Spleen (tissue), 7 donors: Measurements from ENCODE around the gene RBMS3.

Source experiments
- POLR2A ChIP-seq, 3 donors: fragments of 450-650 bp; IDR thresholded peaks; one replicate each; pipeline ENCODE4 v1.5.1; 2017; ENCODE audit warnings: antibody characterized with exemption in 3 of 3, mild to moderate bottlenecking in 1 of 3
- POLR2AphosphoS5 ChIP-seq, 3 donors: sonication (generic); formaldehyde crosslinking; IDR thresholded peaks; one replicate each; pipeline ENCODE4 v1.5.1; 2017; ENCODE audit warnings: antibody characterized with exemption in 3 of 3
- TF ChIP-seq, protein P1 (sequence below), 11 experiments: fragments of 200-600 bp in 7 of 11; fragments of 450-650 bp in 4 of 11; sonication (generic) in 4 of 11; IDR thresholded peaks in 8 of 11; conservative IDR thresholded peaks in 3 of 11; 1 replicate in 7 of 11; 2 replicates in 4 of 11; pipeline versions ENCODE4 v1.4.0 to v1.8.0; 2016 to 2021; ENCODE audit warnings: antibody characterized with exemption in 11 of 11, inconsistent platforms in 4 of 11, mild to moderate bottlenecking in 1 of 11
- donor health status: DM: no; HTN: no; CAD: no; lungs with moderate emphysema.
- donor health status: DM: no; HTN: no; CAD: no.
- donor health status: DM: no; HTN: no; CAD: no.

DNA sequence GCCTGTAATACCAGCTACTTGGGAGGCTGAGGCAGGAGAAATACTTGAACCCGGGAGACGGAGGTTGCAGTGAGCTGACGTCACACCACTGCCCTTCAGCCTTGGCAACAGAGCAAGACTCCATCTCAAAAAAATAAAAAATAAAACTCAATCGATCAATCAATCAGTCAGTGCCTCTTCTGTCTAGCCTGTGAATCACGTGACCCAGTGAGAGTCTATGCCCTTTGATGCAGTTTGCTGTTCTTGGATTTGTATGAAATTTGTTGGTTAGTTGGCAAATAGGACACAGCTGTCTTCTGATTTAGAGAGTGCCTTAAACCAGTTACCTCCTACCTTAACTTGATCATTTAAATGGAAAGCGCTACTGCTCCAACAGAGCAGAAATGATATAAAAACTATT lies 3.6 kb upstream of the RBMS3 start:
- TF ChIP-seq, protein P1, sequence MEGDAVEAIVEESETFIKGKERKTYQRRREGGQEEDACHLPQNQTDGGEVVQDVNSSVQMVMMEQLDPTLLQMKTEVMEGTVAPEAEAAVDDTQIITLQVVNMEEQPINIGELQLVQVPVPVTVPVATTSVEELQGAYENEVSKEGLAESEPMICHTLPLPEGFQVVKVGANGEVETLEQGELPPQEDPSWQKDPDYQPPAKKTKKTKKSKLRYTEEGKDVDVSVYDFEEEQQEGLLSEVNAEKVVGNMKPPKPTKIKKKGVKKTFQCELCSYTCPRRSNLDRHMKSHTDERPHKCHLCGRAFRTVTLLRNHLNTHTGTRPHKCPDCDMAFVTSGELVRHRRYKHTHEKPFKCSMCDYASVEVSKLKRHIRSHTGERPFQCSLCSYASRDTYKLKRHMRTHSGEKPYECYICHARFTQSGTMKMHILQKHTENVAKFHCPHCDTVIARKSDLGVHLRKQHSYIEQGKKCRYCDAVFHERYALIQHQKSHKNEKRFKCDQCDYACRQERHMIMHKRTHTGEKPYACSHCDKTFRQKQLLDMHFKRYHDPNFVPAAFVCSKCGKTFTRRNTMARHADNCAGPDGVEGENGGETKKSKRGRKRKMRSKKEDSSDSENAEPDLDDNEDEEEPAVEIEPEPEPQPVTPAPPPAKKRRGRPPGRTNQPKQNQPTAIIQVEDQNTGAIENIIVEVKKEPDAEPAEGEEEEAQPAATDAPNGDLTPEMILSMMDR (IDR thresholded peaks at IDR 0.05 in 8 of 11, conservative IDR thresholded peaks at IDR 0.05 in 3 of 11): no peak
- TF ChIP-seq POLR2AphosphoS5 (IDR thresholded peaks at IDR 0.05): no peak
- TF ChIP-seq POLR2A (IDR thresholded peaks at IDR 0.05): no peak
